Bronchial epithelial cell (primary cell): Measurements from ENCODE around the gene RPEL1. TPM values are rescaled to one million over a fixed set of nuclear protein-coding genes. Genes with fewer than 3 reads are reported as not detected.
A peak's percentile ranks its signal among the peaks of the same experiment; 100 is the strongest.

Experiments used
- DNase-seq: peaks from one replicate; pipeline ENCODE4 v3.0.0-alpha.2; 2010; ENCODE audit warnings: low read depth
- FAIRE-seq: peaks from 2 replicates; lab custom pipeline; 2011; peaks lifted over from hg19 to GRCh38; lab: Jason Lieb, UNC
- H3K27me3 ChIP-seq: 2 replicates; pipeline ENCODE4 v1.5.1; 2011; ENCODE audit warnings: low read length; ENCODE audit not compliant: control insufficient read depth, insufficient read depth
- H3K36me3 ChIP-seq: 2 replicates; pipeline ENCODE4 v1.5.1; 2011; ENCODE audit warnings: low read length; ENCODE audit not compliant: control insufficient read depth, insufficient read depth
- H3K4me3 ChIP-seq: 2 replicates; pipeline ENCODE4 v1.5.1; 2011; ENCODE audit warnings: mild to moderate bottlenecking, low read depth, low read length, control low read depth
- CTCF ChIP-seq: IDR thresholded peaks from 2 replicates; pipeline ENCODE4 v1.5.1; 2011; ENCODE audit warnings: mild to moderate bottlenecking, moderate library complexity, low read length, control low read depth, inconsistent platforms; ENCODE audit not compliant: insufficient read depth, severe bottlenecking
- total RNA-seq: library from RNA; depleted of rRNA; stranded (reverse); fragments of >200 nt; gene quantifications from 2 replicates; pipeline ENCODE4 v1.2.1, GENCODE V29; 2014

The RPEL1 gene
- total RNA-seq, 1 donor from 2014 or later: under 0.01 TPM

GRCh38 chr10:103280506-103280905 is 34.8 kb downstream of the RPEL1 start:
- FAIRE-seq: no peak
- no peaks in the 10 kb centered on the region for H3K36me3 ChIP-seq
- no peak for DNase-seq
- peaks cover 33% of the 10 kb centered on the region for H3K27me3 ChIP-seq
- TF ChIP-seq CTCF: no peak
- no peak overlapping the region for H3K4me3 ChIP-seq

GRCh38 chr10:103281753-103282152 is 36.1 kb downstream of the RPEL1 start:
- no peak overlapping the region for H3K4me3 ChIP-seq
- H3K27me3 ChIP-seq: peaks cover 28% of the 10 kb centered on the region
- no peak for TF ChIP-seq CTCF
- DNase-seq (no peak), FAIRE-seq (no peak)
- no peaks in the 10 kb centered on the region for H3K36me3 ChIP-seq

- no peak for TF ChIP-seq CTCF
- Histone ChIP-seq H3K4me3 (no peak overlapping the region), H3K27me3 (peaks cover 19% of the 10 kb centered on the region), H3K36me3 (no peaks in the 10 kb centered on the region)
- DNase-seq (no peak), FAIRE-seq (no peak)
These were observed 37.3 kb downstream of the RPEL1 start for GRCh38 chr10:103282961-103283360.

GRCh38 chr10:103284170-103284569 is 38.5 kb downstream of the RPEL1 start:
- H3K36me3 ChIP-seq: no peaks in the 10 kb centered on the region
- peak; percentile 21 for DNase-seq

GRCh38 chr10:103287992-103288391 is 42.3 kb downstream of the RPEL1 start:
- DNase-seq: no peak
- no peak for FAIRE-seq
- Histone ChIP-seq H3K27me3 (no peaks in the 10 kb centered on the region), H3K4me3 (no peak overlapping the region), H3K36me3 (no peaks in the 10 kb centered on the region)
- no peak for TF ChIP-seq CTCF

More at GRCh38 chr10:103284170-103284569, 38.5 kb downstream of the RPEL1 start:
- H3K4me3 ChIP-seq: no peak overlapping the region
- peaks cover 16% of the 10 kb centered on the region for H3K27me3 ChIP-seq
- no peak for FAIRE-seq
- no peak for TF ChIP-seq CTCF

GRCh38 chr10:103291588-103291987 is 45.9 kb downstream of the RPEL1 start:
- H3K27me3 ChIP-seq: no peaks in the 10 kb centered on the region
- TF ChIP-seq CTCF: no peak
- H3K36me3 ChIP-seq: no peaks in the 10 kb centered on the region
- H3K4me3 ChIP-seq: no peak overlapping the region
- DNase-seq (no peak), FAIRE-seq (no peak)
